ENCODE results near the gene RFT1.
"Not testable (repeated sequence)": the region's sequence is repeated elsewhere in the genome, so short reads cannot be mapped to it uniquely, and the experiment has no call there.

DNA sequence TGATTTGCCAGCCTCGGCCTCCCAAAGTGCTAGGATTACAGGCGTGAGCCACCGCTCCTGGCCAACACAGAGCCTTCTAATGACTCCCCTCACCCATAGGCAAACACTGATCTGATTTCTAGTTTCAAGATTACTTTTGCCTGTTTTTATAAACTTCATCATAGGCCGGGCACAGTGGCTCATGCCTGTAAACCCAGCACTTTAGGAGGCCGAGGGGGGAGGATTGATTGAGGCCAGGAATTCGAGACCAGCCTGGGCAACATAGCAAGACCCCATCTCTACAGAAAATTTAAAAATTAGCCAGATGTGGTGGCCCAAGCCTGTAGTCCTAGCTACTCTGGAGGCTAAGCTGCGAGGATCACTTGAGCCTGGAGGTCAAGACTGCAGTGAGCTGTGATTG, 76.0 kb downstream of the RFT1 start:
- not testable (repeated sequence) for TF ChIP-seq JUN (CRISPR knock-in tag; IDR thresholded peaks at IDR 0.05); FOXJ3 (CRISPR knock-in tag; IDR thresholded peaks at IDR 0.05; ENCODE audit: borderline replicate concordance); CREM (CRISPR knock-in tag; IDR thresholded peaks at IDR 0.05); MXD4 (CRISPR knock-in tag; IDR thresholded peaks at IDR 0.05; ENCODE audit: borderline replicate concordance)
- TF ChIP-seq, protein P1, sequence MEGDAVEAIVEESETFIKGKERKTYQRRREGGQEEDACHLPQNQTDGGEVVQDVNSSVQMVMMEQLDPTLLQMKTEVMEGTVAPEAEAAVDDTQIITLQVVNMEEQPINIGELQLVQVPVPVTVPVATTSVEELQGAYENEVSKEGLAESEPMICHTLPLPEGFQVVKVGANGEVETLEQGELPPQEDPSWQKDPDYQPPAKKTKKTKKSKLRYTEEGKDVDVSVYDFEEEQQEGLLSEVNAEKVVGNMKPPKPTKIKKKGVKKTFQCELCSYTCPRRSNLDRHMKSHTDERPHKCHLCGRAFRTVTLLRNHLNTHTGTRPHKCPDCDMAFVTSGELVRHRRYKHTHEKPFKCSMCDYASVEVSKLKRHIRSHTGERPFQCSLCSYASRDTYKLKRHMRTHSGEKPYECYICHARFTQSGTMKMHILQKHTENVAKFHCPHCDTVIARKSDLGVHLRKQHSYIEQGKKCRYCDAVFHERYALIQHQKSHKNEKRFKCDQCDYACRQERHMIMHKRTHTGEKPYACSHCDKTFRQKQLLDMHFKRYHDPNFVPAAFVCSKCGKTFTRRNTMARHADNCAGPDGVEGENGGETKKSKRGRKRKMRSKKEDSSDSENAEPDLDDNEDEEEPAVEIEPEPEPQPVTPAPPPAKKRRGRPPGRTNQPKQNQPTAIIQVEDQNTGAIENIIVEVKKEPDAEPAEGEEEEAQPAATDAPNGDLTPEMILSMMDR (IDR thresholded peaks at IDR 0.05) = not testable (repeated sequence)
- TF ChIP-seq, protein P2, sequence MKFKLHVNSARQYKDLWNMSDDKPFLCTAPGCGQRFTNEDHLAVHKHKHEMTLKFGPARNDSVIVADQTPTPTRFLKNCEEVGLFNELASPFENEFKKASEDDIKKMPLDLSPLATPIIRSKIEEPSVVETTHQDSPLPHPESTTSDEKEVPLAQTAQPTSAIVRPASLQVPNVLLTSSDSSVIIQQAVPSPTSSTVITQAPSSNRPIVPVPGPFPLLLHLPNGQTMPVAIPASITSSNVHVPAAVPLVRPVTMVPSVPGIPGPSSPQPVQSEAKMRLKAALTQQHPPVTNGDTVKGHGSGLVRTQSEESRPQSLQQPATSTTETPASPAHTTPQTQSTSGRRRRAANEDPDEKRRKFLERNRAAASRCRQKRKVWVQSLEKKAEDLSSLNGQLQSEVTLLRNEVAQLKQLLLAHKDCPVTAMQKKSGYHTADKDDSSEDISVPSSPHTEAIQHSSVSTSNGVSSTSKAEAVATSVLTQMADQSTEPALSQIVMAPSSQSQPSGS (CRISPR knock-in tag; IDR thresholded peaks at IDR 0.05; ENCODE audit: borderline replicate concordance, low read depth) = not testable (repeated sequence)
- TF ChIP-seq, protein P3, sequence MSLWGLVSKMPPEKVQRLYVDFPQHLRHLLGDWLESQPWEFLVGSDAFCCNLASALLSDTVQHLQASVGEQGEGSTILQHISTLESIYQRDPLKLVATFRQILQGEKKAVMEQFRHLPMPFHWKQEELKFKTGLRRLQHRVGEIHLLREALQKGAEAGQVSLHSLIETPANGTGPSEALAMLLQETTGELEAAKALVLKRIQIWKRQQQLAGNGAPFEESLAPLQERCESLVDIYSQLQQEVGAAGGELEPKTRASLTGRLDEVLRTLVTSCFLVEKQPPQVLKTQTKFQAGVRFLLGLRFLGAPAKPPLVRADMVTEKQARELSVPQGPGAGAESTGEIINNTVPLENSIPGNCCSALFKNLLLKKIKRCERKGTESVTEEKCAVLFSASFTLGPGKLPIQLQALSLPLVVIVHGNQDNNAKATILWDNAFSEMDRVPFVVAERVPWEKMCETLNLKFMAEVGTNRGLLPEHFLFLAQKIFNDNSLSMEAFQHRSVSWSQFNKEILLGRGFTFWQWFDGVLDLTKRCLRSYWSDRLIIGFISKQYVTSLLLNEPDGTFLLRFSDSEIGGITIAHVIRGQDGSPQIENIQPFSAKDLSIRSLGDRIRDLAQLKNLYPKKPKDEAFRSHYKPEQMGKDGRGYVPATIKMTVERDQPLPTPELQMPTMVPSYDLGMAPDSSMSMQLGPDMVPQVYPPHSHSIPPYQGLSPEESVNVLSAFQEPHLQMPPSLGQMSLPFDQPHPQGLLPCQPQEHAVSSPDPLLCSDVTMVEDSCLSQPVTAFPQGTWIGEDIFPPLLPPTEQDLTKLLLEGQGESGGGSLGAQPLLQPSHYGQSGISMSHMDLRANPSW (CRISPR knock-in tag; conservative IDR thresholded peaks at IDR 0.05; ENCODE audit: low read depth) = not testable (repeated sequence)
- TF ChIP-seq, protein P4, sequence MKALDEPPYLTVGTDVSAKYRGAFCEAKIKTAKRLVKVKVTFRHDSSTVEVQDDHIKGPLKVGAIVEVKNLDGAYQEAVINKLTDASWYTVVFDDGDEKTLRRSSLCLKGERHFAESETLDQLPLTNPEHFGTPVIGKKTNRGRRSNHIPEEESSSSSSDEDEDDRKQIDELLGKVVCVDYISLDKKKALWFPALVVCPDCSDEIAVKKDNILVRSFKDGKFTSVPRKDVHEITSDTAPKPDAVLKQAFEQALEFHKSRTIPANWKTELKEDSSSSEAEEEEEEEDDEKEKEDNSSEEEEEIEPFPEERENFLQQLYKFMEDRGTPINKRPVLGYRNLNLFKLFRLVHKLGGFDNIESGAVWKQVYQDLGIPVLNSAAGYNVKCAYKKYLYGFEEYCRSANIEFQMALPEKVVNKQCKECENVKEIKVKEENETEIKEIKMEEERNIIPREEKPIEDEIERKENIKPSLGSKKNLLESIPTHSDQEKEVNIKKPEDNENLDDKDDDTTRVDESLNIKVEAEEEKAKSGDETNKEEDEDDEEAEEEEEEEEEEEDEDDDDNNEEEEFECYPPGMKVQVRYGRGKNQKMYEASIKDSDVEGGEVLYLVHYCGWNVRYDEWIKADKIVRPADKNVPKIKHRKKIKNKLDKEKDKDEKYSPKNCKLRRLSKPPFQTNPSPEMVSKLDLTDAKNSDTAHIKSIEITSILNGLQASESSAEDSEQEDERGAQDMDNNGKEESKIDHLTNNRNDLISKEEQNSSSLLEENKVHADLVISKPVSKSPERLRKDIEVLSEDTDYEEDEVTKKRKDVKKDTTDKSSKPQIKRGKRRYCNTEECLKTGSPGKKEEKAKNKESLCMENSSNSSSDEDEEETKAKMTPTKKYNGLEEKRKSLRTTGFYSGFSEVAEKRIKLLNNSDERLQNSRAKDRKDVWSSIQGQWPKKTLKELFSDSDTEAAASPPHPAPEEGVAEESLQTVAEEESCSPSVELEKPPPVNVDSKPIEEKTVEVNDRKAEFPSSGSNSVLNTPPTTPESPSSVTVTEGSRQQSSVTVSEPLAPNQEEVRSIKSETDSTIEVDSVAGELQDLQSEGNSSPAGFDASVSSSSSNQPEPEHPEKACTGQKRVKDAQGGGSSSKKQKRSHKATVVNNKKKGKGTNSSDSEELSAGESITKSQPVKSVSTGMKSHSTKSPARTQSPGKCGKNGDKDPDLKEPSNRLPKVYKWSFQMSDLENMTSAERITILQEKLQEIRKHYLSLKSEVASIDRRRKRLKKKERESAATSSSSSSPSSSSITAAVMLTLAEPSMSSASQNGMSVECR (CRISPR knock-in tag; IDR thresholded peaks at IDR 0.05; ENCODE audit: borderline replicate concordance) = not testable (repeated sequence)
- TF ChIP-seq, protein P5, sequence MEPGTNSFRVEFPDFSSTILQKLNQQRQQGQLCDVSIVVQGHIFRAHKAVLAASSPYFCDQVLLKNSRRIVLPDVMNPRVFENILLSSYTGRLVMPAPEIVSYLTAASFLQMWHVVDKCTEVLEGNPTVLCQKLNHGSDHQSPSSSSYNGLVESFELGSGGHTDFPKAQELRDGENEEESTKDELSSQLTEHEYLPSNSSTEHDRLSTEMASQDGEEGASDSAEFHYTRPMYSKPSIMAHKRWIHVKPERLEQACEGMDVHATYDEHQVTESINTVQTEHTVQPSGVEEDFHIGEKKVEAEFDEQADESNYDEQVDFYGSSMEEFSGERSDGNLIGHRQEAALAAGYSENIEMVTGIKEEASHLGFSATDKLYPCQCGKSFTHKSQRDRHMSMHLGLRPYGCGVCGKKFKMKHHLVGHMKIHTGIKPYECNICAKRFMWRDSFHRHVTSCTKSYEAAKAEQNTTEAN (CRISPR knock-in tag; IDR thresholded peaks at IDR 0.05) = not testable (repeated sequence)
- TF ChIP-seq, protein P6, sequence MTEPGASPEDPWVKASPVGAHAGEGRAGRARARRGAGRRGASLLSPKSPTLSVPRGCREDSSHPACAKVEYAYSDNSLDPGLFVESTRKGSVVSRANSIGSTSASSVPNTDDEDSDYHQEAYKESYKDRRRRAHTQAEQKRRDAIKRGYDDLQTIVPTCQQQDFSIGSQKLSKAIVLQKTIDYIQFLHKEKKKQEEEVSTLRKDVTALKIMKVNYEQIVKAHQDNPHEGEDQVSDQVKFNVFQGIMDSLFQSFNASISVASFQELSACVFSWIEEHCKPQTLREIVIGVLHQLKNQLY (CRISPR knock-in tag; IDR thresholded peaks at IDR 0.05) = not testable (repeated sequence)

All from WTC11 (cell line).